Measurements from ENCODE around the gene LRRN4CL.
A peak's percentile ranks its signal among the peaks of the same experiment; 100 is the strongest.
"Not testable (repeated sequence)": the region's sequence is repeated elsewhere in the genome, so short reads cannot be mapped to it uniquely, and the experiment has no call there.

Gene LRRN4CL

GRCh38 chr11:62709247-62710000 lies 20.1 kb upstream of the LRRN4CL start:
- FAIRE-seq: peak; percentile 88

- no peak for FAIRE-seq
Observed at GRCh38 chr11:62708793-62709192, 19.5 kb upstream of the LRRN4CL start.

DNA sequence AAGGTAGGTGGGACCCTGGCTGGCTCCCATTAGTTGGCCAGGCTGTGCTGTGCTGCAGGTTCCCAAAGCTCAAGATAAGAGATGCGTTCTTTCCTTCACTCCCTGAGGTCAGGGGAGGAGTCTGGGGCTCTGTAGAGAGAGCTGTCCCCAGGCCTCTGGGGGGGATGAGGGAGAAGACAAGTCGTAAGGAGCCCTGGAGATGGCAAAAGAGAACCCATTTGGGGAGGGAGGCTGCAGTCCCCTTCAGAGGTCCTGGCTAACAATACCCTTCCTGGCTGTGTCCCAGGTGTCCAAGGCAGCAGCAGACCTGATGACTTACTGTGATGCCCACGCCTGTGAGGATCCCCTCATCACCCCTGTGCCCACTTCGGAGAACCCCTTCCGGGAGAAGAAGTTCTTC lies 19.1 kb upstream of the LRRN4CL start:
- FAIRE-seq: no peak

DNA sequence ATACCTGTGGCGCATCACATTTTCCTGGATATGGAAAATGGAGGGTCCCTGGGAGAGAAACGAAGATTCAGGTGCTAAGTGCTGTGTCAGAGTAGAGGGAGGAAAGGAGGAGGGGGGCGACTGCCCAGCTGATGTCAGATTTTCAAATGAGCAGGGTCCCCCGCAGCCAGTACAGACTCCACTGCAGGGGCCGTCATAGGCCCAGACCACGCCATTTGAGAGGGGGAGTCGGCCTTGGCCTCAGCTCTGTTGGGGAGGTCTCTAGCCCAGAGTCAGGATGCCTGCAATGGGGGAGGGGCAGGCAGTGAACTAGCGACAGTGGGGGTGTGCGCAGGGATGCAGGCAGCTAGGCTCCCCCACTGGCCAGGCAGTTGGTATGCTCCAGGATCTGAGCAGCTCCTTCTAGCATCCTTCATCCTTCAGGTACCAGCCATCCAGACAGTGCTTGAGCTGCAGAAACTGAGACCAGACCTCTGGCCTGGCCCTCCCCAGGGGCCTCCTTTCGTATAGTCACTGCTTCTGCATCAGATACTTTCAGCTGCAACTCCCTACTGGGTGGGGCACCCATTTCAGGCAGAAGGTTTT lies 18.0 kb upstream of the LRRN4CL start, which contains the start of the genes BSCL2 and GNG3:
BSCL2 (minus strand) TSS at position 148 of the 585 bp plus-strand sequence. CDS start 229 bp downstream, outside the sequence.
GNG3 (plus strand) TSS at position 400 of the 585 bp plus-strand sequence. CDS start 620 bp downstream, outside the sequence.
- FAIRE-seq: no peak

- no peak for FAIRE-seq
Observed at GRCh38 chr11:62706850-62707247, 17.5 kb upstream of the LRRN4CL start.

- no peak for FAIRE-seq
Observed at GRCh38 chr11:62705880-62706849, 16.8 kb upstream of the LRRN4CL start.

DNA sequence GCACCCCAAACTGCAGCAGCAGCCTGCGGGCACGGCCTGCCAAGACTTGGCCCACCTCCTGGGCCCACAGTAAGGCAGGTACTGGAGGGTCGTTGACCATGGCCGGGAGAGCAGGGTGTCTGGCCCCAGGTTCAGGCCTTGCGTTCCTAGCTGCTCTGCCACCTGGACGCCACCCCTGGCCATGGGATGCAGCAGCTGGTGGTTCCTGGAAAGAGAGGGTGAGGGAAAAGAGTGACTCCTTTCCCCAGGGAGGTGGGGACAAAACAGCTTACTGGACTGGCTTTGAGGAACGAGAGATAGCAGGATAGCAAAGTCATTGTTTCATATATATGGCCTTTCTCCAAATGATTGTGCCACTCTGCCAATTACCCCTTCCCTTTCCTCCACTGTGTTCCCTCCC lies 16.1 kb upstream of the LRRN4CL start:
- FAIRE-seq: no peak

GRCh38 chr11:62703921-62704320 lies 14.6 kb upstream of the LRRN4CL start:
- not testable (repeated sequence) for FAIRE-seq

GRCh38 chr11:62702246-62702645 lies 12.9 kb upstream of the LRRN4CL start:
- FAIRE-seq: no peak

GRCh38 chr11:62694455-62695167 lies 5.3 kb upstream of the LRRN4CL start:
- no peak for FAIRE-seq

DNA sequence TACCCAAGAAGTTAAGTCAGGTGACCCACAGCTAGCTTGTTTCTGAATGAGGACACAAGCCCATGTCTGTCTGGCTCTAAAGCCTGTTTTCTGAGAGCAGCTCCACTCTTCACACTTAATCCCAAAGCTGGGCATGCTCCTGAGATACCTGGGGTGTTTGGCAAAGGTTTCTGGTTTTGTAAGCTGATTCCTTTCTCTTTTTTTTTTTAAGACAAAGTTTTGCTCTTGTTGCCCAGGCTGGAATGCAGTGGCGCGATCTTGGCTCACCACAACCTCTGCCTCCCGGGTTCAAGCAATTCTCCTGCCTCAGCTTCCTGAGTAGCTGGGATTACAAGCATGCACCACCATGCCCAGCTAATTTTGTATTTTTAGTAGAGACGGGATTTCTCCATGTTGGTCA lies 4.3 kb upstream of the LRRN4CL start:
- not testable (repeated sequence) for FAIRE-seq

GRCh38 chr11:62688491-62688890 lies 839 bp downstream of the LRRN4CL start:
- FAIRE-seq: no peak

GRCh38 chr11:62687508-62688396 lies 1.6 kb downstream of the LRRN4CL start:
- FAIRE-seq: no peak

GRCh38 chr11:62682518-62682917 lies 6.8 kb downstream of the LRRN4CL start:
- no peak for FAIRE-seq

DNA sequence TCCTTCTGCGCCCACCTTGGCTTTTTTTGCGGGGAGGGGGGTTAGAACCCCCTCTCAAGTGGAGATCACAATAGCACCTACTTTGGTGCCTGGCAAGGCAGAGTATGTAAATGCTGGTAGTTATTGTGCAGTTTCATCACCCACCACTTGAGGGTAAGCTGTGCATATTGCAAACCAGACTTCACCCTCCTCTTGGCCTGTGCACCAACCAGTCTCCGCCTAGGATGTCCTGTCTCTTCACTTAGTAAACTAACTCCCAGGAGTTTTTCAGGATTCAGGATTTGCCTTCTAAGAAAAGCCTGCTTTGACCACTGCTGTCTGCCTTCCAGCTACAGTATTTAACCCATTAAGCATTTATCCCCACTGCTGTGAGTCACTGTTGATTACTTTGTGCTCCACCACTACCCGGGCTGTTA lies 8.5 kb downstream of the LRRN4CL start:
- no peak for FAIRE-seq

- no peak for FAIRE-seq
Observed at GRCh38 chr11:62678770-62679696, 10.3 kb downstream of the LRRN4CL start, which contains the start of gene UBXN1. UBXN1 (minus strand) TSS chr11:62679073; CDS start chr11:62678923, 150 bp downstream.

GRCh38 chr11:62678433-62678769 lies 10.9 kb downstream of the LRRN4CL start:
- no peak for FAIRE-seq

DNA sequence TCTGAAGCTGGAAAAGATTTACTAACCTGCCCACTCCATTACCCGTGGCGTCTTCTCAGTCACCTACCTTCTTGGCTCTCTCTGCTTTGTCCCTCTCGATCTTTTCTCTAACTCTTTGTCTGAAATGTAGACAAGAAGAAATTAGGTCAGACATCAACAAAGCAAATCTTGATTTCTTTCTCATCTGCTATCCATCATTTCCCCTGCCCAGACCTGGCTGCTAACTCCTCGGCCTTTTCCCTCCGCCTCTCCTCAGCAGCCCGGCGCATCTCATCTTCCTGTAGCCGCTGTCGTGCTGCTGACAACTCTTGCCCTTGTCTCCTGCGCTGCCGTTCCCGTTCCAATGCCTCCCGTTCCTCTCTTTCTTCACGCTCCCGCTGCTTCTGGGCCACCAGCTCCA lies 11.6 kb downstream of the LRRN4CL start:
- no peak for FAIRE-seq

DNA sequence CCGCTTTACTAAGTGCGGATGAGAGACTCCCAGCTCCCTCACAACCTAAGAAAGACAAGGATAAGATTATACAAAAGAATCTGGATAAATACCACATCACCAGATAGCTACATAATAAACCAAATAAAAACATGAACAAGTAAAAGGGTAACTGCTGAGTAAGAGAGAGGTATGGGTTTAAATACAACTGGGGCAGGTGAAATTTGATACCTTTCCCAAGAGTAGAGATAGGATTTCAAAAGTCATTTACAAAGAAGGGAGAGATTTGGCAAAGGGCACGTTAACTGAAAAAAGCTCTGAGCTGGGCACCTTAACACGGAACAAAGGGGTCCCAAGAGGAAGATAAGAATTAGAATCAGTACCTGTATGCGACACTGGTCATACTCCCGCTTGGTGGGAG lies 12.2 kb downstream of the LRRN4CL start:
- FAIRE-seq: no peak

- FAIRE-seq: no peak
Observed at GRCh38 chr11:62676698-62677097, 12.6 kb downstream of the LRRN4CL start.

Data from endometrium (tissue), 2 donors.